ENCODE results near the gene KRR1. TPM values are rescaled to one million over a fixed set of nuclear protein-coding genes. Genes with fewer than 3 reads are reported as not detected.

The KRR1 gene
- total RNA-seq, 1 experiment from 2014 or later: 114 TPM

Other genes starting within 250 kb of the KRR1 start
- 11.8 and 12.1 TPM in 2 replicates for gene CAPS2, start 181.3 kb downstream of the KRR1 start, total RNA-seq (2022)
- gene GLIPR1L1, start 176.9 kb downstream of the KRR1 start, total RNA-seq (2022): not detected in 2 replicates
- gene GLIPR1L2, start 120.5 kb downstream of the KRR1 start, total RNA-seq (2022): 0.76 TPM in 1 of 2 replicates, not detected in the other
- gene GLIPR1, start 30.9 kb downstream of the KRR1 start, total RNA-seq (2022): 27.7 and 38.5 TPM in 2 replicates